Measurements from ENCODE around the gene PTPN13. TPM values are rescaled to one million over a fixed set of nuclear protein-coding genes. Genes with fewer than 3 reads are reported as not detected.
"Not testable (repeated sequence)": the region's sequence is repeated elsewhere in the genome, so short reads cannot be mapped to it uniquely, and the experiment has no call there.

PTPN13 gene
- total RNA-seq, 2 experiments from 2014 or later, result 2.7 to 3.2 TPM

GRCh38 chr4:86704601-86705000 lies 110.5 kb downstream of the PTPN13 start:
- intact Hi-C loops (cut with micrococcal nuclease), result no loop called here
- Mint-ChIP-seq H3K27me3 (no peaks in the 10 kb centered on the region), H3K27ac (no peak overlapping the region), H3K36me3 (no peaks in the 10 kb centered on the region), H3K4me3 (no peak overlapping the region), H3K9me3 (no peaks in the 10 kb centered on the region), H3K4me1 (ENCODE audit: low read depth) (no peaks in the 10 kb centered on the region)
- CTCF ChIA-PET, result no interaction called here
- DNase-seq, result no peak
- POLR2A ChIA-PET, result no interaction called here

DNA sequence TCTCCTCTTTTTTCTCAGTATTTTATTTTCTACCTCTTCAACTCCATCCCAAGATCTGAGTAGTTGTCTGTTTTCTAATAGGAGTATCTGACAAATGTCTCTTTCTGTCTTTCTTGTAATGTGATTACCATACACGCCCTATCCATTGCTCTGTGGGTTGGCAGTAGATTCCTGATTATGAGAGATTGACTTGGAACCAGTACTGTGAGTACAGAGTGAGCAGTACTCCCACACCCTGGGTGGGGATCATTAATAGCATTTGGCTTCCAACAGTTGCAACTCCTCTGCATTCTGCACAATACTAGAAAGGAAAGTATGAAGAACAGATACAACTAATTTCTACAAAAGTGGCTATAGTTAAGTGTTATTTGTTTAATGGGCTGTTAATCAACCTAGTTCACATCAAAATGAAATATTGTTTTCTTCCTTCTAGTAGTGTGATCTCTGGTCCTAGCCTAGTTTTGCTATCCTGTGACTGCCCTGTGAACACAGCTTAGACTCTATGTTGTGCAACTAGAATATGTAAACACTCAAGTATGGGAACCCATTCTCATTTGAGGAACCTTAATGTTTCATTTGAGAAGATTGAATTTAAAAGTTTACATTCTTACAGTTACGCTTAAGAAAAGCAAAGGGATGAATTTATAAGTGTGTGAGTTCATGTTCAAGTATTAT lies 112.9 kb downstream of the PTPN13 start:
- H3K27ac Mint-ChIP-seq, result no peak overlapping the region
- intact Hi-C loops (cut with micrococcal nuclease), result no loop called here
- ChIA-PET POLR2A (no interaction called here), CTCF (no interaction called here)
- DNase-seq, result no peak
- no peaks in the 10 kb centered on the region for H3K36me3 Mint-ChIP-seq
- H3K4me1 Mint-ChIP-seq (ENCODE audit: low read depth), result no peaks in the 10 kb centered on the region
- no peak overlapping the region for H3K4me3 Mint-ChIP-seq
- no peaks in the 10 kb centered on the region for H3K9me3 Mint-ChIP-seq
- no peaks in the 10 kb centered on the region for H3K27me3 Mint-ChIP-seq

DNA sequence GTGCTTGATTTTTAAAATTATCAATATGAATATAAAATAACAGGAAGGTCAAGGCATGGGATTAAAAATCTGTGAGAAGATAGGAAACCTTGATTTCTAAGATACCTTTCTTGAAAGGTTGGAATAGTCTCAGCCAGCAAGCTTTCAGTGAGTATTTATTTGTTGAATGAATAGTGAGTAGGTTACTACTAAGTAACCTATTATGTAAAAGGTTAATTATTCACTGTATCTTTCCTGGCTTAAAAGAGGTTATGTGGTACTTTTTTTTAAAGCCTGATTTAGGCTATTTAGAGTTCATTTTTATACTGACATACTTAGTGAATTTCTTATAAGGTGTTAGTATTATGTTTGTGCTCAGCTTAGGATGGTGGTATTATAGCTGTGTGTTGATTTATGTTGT lies 123.5 kb downstream of the PTPN13 start:
- intact Hi-C loops (cut with micrococcal nuclease), result no loop called here
- ChIA-PET POLR2A (no interaction called here), CTCF (interaction anchor here (0.6 kb wide), 1 partner anchor 69 kb away, joined by 4 read pairs; no protein-coding TSS in a partner anchor)
- no peak overlapping the region for H3K4me3 Mint-ChIP-seq
- H3K27me3 Mint-ChIP-seq, result no peaks in the 10 kb centered on the region
- no peaks in the 10 kb centered on the region for H3K36me3 Mint-ChIP-seq
- H3K9me3 Mint-ChIP-seq, result peaks cover 5% of the 10 kb centered on the region
- H3K27ac Mint-ChIP-seq, result no peak overlapping the region
- peaks cover 1% of the 10 kb centered on the region for H3K4me1 Mint-ChIP-seq (ENCODE audit: low read depth)
- DNase-seq, result no peak

DNA sequence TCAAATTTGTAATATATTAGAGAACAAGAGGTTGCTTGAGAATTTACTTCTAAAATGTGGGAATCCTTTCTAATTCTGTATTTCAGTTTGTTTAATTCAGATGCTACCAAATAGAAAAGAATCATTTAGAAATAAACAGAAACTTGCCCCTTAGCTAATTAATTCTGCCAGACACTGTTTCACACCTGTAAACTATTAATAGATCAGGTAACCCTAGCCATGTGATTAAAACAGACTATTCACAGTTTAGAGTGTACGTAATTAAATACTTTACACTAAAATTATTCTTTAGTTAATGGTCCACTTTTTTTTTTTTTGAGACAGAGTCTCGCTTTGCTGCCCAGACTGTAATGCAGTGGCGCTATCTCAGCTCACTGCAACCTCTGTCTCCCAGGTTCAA lies 124.0 kb downstream of the PTPN13 start:
- ChIA-PET POLR2A (no interaction called here), CTCF (interaction anchor here (0.6 kb wide), 1 partner anchor 69 kb away, joined by 4 read pairs; no protein-coding TSS in a partner anchor)
- H3K4me1 Mint-ChIP-seq (ENCODE audit: low read depth), result peaks cover 1% of the 10 kb centered on the region
- no peak overlapping the region for H3K27ac Mint-ChIP-seq
- no peaks in the 10 kb centered on the region for H3K36me3 Mint-ChIP-seq
- peaks cover 5% of the 10 kb centered on the region for H3K9me3 Mint-ChIP-seq
- no peak for DNase-seq
- H3K4me3 Mint-ChIP-seq, result no peak overlapping the region
- H3K27me3 Mint-ChIP-seq, result no peaks in the 10 kb centered on the region
- intact Hi-C loops (cut with micrococcal nuclease), result no loop called here

DNA sequence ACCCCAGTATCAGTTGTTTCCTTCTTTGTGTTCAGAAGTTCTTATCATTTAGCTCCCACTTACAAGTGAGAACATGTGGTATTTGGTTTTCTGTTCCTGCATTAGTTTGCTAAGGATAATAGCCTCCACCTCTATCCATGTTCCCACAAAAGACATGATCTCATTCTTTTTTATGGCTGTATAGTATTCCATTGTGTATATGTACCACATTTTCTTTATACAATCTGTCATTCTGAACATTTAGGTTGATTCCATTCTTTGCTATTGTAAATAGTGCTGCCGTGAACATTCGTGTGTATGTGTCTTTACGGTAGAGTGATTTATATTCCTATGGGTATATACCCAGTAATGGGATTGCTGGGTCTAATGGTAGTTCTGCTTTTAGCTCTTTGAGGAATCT lies 125.0 kb downstream of the PTPN13 start:
- H3K36me3 Mint-ChIP-seq; DNase-seq; H3K9me3 Mint-ChIP-seq; H3K27ac Mint-ChIP-seq; POLR2A ChIA-PET; H3K27me3 Mint-ChIP-seq; intact Hi-C loops (cut with micrococcal nuclease); H3K4me3 Mint-ChIP-seq; CTCF ChIA-PET; H3K4me1 Mint-ChIP-seq (ENCODE audit: low read depth): not testable (repeated sequence)

DNA sequence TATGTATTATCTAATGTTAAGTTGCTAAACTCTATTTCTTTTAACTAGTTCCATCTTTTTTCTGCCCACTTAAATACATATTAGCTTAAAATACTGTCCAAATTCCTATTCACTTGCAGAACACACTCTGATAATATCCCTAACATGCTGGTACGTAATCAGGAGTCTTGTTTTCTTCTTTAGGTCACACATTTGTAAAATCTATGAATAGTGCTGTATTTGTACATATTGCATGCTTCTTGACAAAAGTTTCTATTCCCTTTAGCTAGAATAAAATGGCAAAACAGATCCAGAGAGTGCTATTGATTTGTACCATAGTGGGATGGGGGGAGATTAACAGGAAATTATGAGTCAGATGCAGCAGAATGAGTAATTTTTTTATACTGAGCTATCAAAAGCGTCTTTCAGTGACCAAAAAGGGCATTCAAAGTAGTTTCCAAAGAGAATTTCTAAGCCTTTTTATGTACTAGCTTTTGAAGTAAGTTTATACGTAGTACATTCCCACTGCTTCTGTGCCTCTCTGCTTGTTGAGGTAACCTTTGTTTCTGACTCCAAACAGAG lies 126.5 kb downstream of the PTPN13 start:
- peaks cover 1% of the 10 kb centered on the region for H3K4me1 Mint-ChIP-seq (ENCODE audit: low read depth)
- no peaks in the 10 kb centered on the region for H3K36me3 Mint-ChIP-seq
- POLR2A ChIA-PET, result no interaction called here
- intact Hi-C loops (cut with micrococcal nuclease), result no loop called here
- no peak overlapping the region for H3K27ac Mint-ChIP-seq
- H3K27me3 Mint-ChIP-seq, result no peaks in the 10 kb centered on the region
- no peak overlapping the region for H3K4me3 Mint-ChIP-seq
- CTCF ChIA-PET, result interaction anchor here (0.7 to 0.8 kb wide), 2 partner anchors 15 to 222 kb away, joined by 3 read pairs; no protein-coding TSS in a partner anchor
- no peak for DNase-seq
- H3K9me3 Mint-ChIP-seq, result peaks cover 5% of the 10 kb centered on the region

DNA sequence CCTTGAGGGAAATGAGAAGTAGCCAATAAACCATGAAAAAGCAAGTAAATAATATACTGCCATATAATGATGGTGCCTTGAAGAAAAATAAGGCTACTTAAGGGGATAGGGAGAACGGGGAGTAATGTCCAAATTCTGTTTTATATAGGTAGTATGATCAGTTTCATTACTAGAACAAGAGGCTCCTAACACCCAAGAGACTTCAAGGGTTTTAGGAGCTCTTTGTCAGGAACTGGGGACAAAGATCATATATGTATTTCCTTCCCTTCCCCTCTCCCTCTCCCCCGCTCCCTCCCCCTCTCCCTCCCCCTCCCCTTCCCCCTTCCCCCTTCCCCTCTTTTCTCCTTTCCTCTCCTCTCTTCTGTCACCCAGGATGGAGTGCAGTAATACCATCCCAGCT lies 127.3 kb downstream of the PTPN13 start:
- H3K9me3 Mint-ChIP-seq, result peaks cover 8% of the 10 kb centered on the region
- H3K4me1 Mint-ChIP-seq (ENCODE audit: low read depth), result peaks cover 1% of the 10 kb centered on the region
- ChIA-PET POLR2A (no interaction called here), CTCF (interaction anchor here (0.8 kb wide), 1 partner anchor 14 kb away, joined by 3 read pairs; no protein-coding TSS in a partner anchor)
- DNase-seq, result no peak
- intact Hi-C loops (cut with micrococcal nuclease), result no loop called here
- no peaks in the 10 kb centered on the region for H3K27me3 Mint-ChIP-seq
- no peak overlapping the region for H3K27ac Mint-ChIP-seq
- H3K4me3 Mint-ChIP-seq, result no peak overlapping the region
- no peaks in the 10 kb centered on the region for H3K36me3 Mint-ChIP-seq

DNA sequence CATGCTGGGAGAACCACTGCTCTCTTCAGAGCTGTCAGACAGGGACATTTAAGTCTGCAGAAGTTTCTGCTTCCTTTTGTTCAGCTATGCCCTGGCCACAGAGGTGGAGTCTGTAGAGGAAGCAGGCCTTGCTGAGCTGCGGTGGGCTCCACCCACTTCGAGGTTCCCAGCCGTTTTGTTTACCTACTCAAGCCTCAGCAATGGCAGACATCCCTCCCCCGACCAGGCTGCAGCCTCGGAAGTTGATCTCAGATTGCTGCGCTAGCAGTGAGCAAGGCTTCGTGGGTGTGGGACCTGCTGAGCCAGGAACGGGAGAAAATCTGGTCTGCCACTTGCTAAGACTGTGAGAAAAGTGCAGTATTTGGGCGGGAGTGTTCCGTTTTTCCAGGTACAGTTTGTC lies 136.2 kb downstream of the PTPN13 start:
- CTCF ChIA-PET, result no interaction called here
- H3K4me1 Mint-ChIP-seq (ENCODE audit: low read depth), result no peaks in the 10 kb centered on the region
- POLR2A ChIA-PET, result no interaction called here
- peak; percentile 24 for DNase-seq
- no peak overlapping the region for H3K4me3 Mint-ChIP-seq
- H3K36me3 Mint-ChIP-seq, result no peaks in the 10 kb centered on the region
- H3K27me3 Mint-ChIP-seq, result peaks cover 2% of the 10 kb centered on the region
- H3K9me3 Mint-ChIP-seq, result peaks cover 3% of the 10 kb centered on the region
- H3K27ac Mint-ChIP-seq, result no peak overlapping the region
- intact Hi-C loops (cut with micrococcal nuclease), result no loop called here

DNA sequence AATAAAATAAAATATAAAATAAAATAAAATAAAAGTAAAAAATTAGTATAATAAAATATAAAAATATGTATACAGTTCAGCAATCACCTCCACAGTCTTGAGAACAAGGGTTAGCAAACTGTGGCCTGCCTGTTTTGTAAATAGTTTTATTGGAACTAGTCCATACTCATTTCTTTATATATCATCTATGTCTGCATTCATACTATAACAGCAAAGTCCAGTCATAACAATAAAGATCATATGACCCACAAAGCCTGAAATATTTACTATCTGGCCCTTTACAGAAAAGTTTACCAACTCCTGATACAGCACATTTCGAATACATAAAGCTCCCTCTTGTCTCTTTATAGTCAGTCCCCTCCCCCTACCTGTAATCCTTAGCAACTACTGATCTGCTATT lies 143.1 kb downstream of the PTPN13 start:
- Mint-ChIP-seq H3K4me3 (no peak overlapping the region), H3K27ac (no peak overlapping the region), H3K36me3 (no peaks in the 10 kb centered on the region), H3K9me3 (peaks cover 4% of the 10 kb centered on the region), H3K4me1 (ENCODE audit: low read depth) (no peaks in the 10 kb centered on the region), H3K27me3 (peaks cover 3% of the 10 kb centered on the region)
- ChIA-PET CTCF (interaction anchor here (1.1 kb wide), 1 partner anchor 241 kb away, joined by 3 read pairs; no protein-coding TSS in a partner anchor), POLR2A (no interaction called here)
- intact Hi-C loops (cut with micrococcal nuclease), result no loop called here
- DNase-seq, result no peak

- Mint-ChIP-seq H3K36me3 (no peaks in the 10 kb centered on the region), H3K27ac (no peak overlapping the region), H3K4me1 (ENCODE audit: low read depth) (no peaks in the 10 kb centered on the region), H3K9me3 (peaks cover 4% of the 10 kb centered on the region), H3K27me3 (peaks cover 5% of the 10 kb centered on the region), H3K4me3 (no peak overlapping the region)
- intact Hi-C loops (cut with micrococcal nuclease), result no loop called here
- POLR2A ChIA-PET, result no interaction called here
- DNase-seq, result no peak
- CTCF ChIA-PET, result no interaction called here
Observed at GRCh38 chr4:86741846-86742245, 147.7 kb downstream of the PTPN13 start.

DNA sequence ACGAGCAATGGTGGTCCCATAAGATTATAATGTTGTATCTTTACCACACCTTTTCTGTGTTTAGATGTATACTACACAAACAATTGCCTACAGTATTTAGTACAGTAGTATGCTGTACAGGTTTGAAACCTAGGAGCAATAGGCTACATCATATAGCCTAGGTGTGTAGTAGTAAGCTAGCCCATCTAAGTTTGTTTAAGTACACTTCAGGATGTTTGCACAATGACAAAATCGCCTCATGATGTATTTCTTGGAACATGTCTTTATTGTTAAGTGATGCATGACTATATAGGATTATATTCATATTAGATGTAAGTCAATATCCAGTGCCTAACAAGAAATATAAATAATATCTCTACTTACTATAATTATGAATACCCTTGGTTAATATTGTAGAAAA lies 150.5 kb downstream of the PTPN13 start:
- Mint-ChIP-seq H3K9me3 (peaks cover 4% of the 10 kb centered on the region), H3K4me1 (ENCODE audit: low read depth) (no peaks in the 10 kb centered on the region), H3K36me3 (no peaks in the 10 kb centered on the region), H3K27ac (no peak overlapping the region), H3K27me3 (peaks cover 5% of the 10 kb centered on the region), H3K4me3 (no peak overlapping the region)
- intact Hi-C loops (cut with micrococcal nuclease), result no loop called here
- POLR2A ChIA-PET, result no interaction called here
- DNase-seq, result no peak
- CTCF ChIA-PET, result no interaction called here

DNA sequence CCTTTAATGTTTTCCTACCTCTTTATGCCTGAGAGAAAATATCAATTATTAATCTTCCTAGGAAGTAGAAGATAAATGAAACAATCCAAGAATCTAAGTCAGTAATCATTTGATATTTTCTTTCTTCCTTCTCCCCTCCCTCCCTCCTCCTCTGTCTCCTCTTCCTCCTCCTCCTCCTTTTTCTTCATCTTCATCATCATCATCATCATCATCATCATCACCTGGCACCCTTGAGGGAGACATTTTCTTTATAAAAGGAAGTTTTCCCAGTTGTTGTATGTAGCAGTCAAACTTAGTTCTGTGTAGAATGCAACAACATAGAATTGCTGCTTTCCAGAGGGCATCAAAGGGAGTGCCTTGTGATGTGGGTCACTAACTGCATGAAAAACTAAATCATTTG lies 155.0 kb downstream of the PTPN13 start:
- no peak for DNase-seq
- H3K4me1 Mint-ChIP-seq (ENCODE audit: low read depth), result no peaks in the 10 kb centered on the region
- peaks cover 3% of the 10 kb centered on the region for H3K27me3 Mint-ChIP-seq
- no peaks in the 10 kb centered on the region for H3K9me3 Mint-ChIP-seq
- CTCF ChIA-PET, result no interaction called here
- no peaks in the 10 kb centered on the region for H3K36me3 Mint-ChIP-seq
- H3K4me3 Mint-ChIP-seq, result no peak overlapping the region
- POLR2A ChIA-PET, result no interaction called here
- intact Hi-C loops (cut with micrococcal nuclease), result no loop called here
- no peak overlapping the region for H3K27ac Mint-ChIP-seq

DNA sequence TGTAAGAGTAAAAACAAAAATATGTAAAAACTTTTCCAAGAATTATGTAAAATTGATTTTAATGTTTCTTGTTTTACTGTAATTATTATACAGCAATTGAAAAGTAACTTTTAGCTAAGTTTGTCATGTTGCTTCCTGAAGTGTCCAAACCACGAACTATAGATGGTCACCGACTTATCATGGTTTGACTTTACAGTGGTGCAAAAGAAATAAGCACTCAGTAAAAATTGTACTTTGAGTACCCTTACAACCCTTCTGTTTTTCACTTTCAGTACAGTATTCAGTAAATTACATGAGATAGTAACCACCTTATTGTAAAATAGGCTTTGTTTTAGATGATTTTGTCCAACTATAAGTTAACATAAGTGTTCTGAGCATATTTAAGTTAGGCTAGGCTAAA lies 161.3 kb downstream of the PTPN13 start:
- DNase-seq, result no peak
- H3K36me3 Mint-ChIP-seq, result no peaks in the 10 kb centered on the region
- ChIA-PET CTCF (no interaction called here), POLR2A (no interaction called here)
- H3K27ac Mint-ChIP-seq, result no peak overlapping the region
- no peaks in the 10 kb centered on the region for H3K9me3 Mint-ChIP-seq
- no peaks in the 10 kb centered on the region for H3K4me1 Mint-ChIP-seq (ENCODE audit: low read depth)
- no peak overlapping the region for H3K4me3 Mint-ChIP-seq
- peaks cover 2% of the 10 kb centered on the region for H3K27me3 Mint-ChIP-seq
- intact Hi-C loops (cut with micrococcal nuclease), result no loop called here

Data from activated CD4-positive, alpha-beta memory T cell treated with anti-CD3 and anti-CD28 coated beads for 36 hours (primary cell).